Measurements from ENCODE around the gene MORN2.

DNA sequence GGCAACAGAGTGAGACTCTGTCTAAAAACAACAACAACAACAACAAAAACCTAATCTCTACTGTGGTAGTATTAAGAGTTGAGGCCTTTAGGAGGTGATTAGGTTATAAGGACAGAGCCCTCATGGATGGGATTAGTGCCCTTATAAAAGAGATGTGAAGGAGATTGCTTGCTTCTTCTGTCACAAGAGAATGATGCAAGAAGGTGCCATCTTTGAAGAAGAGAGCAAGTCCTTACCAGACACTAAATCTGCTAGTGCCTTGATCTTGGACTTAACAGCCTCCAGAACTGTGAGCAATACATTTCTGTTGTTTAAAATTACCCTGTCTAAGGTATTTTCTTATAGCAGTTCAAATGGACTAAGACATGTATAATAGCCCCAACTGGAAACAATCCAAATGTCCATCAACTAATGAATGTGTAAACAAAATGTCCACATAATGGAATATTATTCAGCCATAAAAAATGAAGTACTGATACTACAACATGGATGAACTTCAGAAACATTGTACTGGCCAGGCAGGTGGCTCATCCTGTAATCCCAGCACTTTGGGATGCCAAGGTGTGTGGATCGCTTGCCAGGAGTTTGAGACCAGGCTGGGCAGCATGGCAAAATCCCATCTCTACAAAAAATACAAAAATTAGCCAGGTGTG lies 12.3 kb downstream of the MORN2 start:
- TF ChIP-seq CHD2 (IDR thresholded peaks at IDR 0.05; ENCODE audit: low read length, partially characterized antibody) (no peak), ZNF302 (CRISPR knock-in tag; IDR thresholded peaks at IDR 0.05) (no peak), HOXB13 (CRISPR knock-in tag; IDR thresholded peaks at IDR 0.05; ENCODE audit: low read depth) (no peak), RNF2 (IDR thresholded peaks at IDR 0.05; ENCODE audit: borderline replicate concordance, low read depth) (no peak), REST (IDR thresholded peaks at IDR 0.05) (no peak)
- TF ChIP-seq, protein P1, sequence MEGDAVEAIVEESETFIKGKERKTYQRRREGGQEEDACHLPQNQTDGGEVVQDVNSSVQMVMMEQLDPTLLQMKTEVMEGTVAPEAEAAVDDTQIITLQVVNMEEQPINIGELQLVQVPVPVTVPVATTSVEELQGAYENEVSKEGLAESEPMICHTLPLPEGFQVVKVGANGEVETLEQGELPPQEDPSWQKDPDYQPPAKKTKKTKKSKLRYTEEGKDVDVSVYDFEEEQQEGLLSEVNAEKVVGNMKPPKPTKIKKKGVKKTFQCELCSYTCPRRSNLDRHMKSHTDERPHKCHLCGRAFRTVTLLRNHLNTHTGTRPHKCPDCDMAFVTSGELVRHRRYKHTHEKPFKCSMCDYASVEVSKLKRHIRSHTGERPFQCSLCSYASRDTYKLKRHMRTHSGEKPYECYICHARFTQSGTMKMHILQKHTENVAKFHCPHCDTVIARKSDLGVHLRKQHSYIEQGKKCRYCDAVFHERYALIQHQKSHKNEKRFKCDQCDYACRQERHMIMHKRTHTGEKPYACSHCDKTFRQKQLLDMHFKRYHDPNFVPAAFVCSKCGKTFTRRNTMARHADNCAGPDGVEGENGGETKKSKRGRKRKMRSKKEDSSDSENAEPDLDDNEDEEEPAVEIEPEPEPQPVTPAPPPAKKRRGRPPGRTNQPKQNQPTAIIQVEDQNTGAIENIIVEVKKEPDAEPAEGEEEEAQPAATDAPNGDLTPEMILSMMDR (IDR thresholded peaks at IDR 0.05), result no peak
